Stimulated activated CD4-positive, alpha-beta T cell treated with anti-CD3 and anti-CD28 coated beads, Interleukin-12 subunit alpha, Interleukin-12 subunit beta, amount 100 ng/mL, for 24 hours (primary cell): Measurements from ENCODE around the gene ARHGAP45.

ENCODE experiments used
- DNase-seq, 2 experiments: peaks; one replicate each; pipeline ENCODE4 v3.0.0-alpha.2; 2020; ENCODE audit warnings: low read depth in 2 of 2

The ARHGAP45 gene

GRCh38 chr19:1131718-1132551, 65.0 kb downstream of the ARHGAP45 start:
- DNase-seq: peak; percentile 74 to 87

GRCh38 chr19:1132552-1133383, 65.8 kb downstream of the ARHGAP45 start:
- no peak for DNase-seq

GRCh38 chr19:1133471-1133929, 66.5 kb downstream of the ARHGAP45 start:
- DNase-seq: peak; percentile 57 to 65

- DNase-seq: no peak
Observed at GRCh38 chr19:1134431-1134830, 67.5 kb downstream of the ARHGAP45 start.

- no peak for DNase-seq
Observed at GRCh38 chr19:1135454-1135853, 68.5 kb downstream of the ARHGAP45 start.

GRCh38 chr19:1136201-1136600, 69.2 kb downstream of the ARHGAP45 start:
- no peak for DNase-seq
